HL-60 (cell line): ENCODE results near the gene ANKS3.

ENCODE experiments used
- DNase-seq, 2 experiments: peaks; one replicate each; pipeline ENCODE4 v3.0.0-alpha.2; 2010 to 2020; ENCODE audit warnings: low read depth in 1 of 2, low spot score in 1 of 2
- H3K27ac ChIP-seq: fragments of 250-450 bp; sonication (Bioruptor Pico); replicated peaks from 2 replicates; pipeline ENCODE4 v1.5.1; 2020; ENCODE audit warnings: mild to moderate bottlenecking, moderate library complexity
- H3K27me3 ChIP-seq: fragments of 250-450 bp; sonication (Bioruptor Pico); 2 replicates; pipeline ENCODE4 v1.5.1; 2021; ENCODE audit warnings: mild to moderate bottlenecking, moderate library complexity; ENCODE audit not compliant: insufficient read depth, poor library complexity, severe bottlenecking
- H3K4me3 ChIP-seq: replicated peaks from 2 replicates; pipeline ENCODE4 v1.5.1; 2011; ENCODE audit warnings: mild to moderate bottlenecking, control low read depth, low read length; ENCODE audit not compliant: insufficient read depth
- GABPA ChIP-seq: IDR thresholded peaks from 2 replicates; pipeline ENCODE4 v1.6.1; 2012; ENCODE audit warnings: low read depth
- POLR2AphosphoS5 ChIP-seq: IDR thresholded peaks from 2 replicates; pipeline ENCODE4 v1.6.1; 2012; ENCODE audit warnings: low read depth
- SPI1 ChIP-seq: IDR thresholded peaks from 2 replicates; pipeline ENCODE4 v1.6.1; 2012; ENCODE audit warnings: low read depth, mild to moderate bottlenecking, borderline replicate concordance
- TF ChIP-seq, protein P1 (sequence below): IDR thresholded peaks from 2 replicates; pipeline ENCODE4 v1.6.1; 2012; ENCODE audit warnings: low read depth; ENCODE audit not compliant: insufficient replicate concordance
- TF ChIP-seq, protein P2 (sequence below): IDR thresholded peaks from one replicate; pipeline ENCODE4 v1.5.1; 2011; ENCODE audit warnings: low read length, control low read depth, inconsistent platforms; ENCODE audit not compliant: insufficient read depth

The ANKS3 gene

DNA sequence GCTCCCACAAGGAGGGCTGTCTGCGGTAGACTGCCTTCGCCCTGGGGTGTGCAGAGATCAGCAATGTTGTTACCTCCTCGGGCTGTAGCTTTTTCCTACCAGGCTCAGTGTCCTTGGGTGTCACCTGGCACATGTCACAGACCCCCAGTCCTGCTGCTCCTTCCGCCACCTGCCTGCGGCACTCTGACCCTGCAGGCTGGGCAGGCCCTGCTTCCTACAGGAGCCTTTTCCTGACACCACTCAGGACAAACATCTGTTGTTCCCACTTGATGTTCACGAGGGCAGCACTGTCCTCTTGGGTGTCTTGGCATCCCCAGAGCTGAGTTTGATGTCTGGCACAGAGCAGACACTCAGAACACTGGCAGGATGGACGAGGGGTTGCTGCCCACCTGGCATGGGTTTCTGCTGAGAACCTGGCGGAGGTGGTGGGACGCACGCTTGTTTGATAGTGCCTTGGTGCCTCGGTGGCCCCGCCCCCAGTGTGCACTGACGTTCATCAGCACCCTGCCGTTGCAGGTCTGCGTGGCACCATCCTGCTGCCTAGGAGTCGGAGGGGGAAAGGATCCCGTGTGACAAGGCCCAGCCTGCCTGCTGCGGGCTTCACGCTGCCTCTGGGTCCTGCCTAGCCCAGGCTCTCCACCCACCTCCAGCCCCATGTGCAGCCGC is 67.4 kb downstream of the ANKS3 start:
- H3K4me3 ChIP-seq: no peak overlapping the region
- DNase-seq: no peak
- H3K27ac ChIP-seq: peak overlapping the region; percentile 95; the same call in 1 of the 2 replicates
- TF ChIP-seq SPI1 (no peak), POLR2AphosphoS5 (no peak), GABPA (no peak)
- TF ChIP-seq, protein P1, sequence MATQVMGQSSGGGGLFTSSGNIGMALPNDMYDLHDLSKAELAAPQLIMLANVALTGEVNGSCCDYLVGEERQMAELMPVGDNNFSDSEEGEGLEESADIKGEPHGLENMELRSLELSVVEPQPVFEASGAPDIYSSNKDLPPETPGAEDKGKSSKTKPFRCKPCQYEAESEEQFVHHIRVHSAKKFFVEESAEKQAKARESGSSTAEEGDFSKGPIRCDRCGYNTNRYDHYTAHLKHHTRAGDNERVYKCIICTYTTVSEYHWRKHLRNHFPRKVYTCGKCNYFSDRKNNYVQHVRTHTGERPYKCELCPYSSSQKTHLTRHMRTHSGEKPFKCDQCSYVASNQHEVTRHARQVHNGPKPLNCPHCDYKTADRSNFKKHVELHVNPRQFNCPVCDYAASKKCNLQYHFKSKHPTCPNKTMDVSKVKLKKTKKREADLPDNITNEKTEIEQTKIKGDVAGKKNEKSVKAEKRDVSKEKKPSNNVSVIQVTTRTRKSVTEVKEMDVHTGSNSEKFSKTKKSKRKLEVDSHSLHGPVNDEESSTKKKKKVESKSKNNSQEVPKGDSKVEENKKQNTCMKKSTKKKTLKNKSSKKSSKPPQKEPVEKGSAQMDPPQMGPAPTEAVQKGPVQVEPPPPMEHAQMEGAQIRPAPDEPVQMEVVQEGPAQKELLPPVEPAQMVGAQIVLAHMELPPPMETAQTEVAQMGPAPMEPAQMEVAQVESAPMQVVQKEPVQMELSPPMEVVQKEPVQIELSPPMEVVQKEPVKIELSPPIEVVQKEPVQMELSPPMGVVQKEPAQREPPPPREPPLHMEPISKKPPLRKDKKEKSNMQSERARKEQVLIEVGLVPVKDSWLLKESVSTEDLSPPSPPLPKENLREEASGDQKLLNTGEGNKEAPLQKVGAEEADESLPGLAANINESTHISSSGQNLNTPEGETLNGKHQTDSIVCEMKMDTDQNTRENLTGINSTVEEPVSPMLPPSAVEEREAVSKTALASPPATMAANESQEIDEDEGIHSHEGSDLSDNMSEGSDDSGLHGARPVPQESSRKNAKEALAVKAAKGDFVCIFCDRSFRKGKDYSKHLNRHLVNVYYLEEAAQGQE: no peak
- TF ChIP-seq, protein P2, sequence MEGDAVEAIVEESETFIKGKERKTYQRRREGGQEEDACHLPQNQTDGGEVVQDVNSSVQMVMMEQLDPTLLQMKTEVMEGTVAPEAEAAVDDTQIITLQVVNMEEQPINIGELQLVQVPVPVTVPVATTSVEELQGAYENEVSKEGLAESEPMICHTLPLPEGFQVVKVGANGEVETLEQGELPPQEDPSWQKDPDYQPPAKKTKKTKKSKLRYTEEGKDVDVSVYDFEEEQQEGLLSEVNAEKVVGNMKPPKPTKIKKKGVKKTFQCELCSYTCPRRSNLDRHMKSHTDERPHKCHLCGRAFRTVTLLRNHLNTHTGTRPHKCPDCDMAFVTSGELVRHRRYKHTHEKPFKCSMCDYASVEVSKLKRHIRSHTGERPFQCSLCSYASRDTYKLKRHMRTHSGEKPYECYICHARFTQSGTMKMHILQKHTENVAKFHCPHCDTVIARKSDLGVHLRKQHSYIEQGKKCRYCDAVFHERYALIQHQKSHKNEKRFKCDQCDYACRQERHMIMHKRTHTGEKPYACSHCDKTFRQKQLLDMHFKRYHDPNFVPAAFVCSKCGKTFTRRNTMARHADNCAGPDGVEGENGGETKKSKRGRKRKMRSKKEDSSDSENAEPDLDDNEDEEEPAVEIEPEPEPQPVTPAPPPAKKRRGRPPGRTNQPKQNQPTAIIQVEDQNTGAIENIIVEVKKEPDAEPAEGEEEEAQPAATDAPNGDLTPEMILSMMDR: no peak
- H3K27me3 ChIP-seq: no peaks in the 10 kb centered on the region

DNA sequence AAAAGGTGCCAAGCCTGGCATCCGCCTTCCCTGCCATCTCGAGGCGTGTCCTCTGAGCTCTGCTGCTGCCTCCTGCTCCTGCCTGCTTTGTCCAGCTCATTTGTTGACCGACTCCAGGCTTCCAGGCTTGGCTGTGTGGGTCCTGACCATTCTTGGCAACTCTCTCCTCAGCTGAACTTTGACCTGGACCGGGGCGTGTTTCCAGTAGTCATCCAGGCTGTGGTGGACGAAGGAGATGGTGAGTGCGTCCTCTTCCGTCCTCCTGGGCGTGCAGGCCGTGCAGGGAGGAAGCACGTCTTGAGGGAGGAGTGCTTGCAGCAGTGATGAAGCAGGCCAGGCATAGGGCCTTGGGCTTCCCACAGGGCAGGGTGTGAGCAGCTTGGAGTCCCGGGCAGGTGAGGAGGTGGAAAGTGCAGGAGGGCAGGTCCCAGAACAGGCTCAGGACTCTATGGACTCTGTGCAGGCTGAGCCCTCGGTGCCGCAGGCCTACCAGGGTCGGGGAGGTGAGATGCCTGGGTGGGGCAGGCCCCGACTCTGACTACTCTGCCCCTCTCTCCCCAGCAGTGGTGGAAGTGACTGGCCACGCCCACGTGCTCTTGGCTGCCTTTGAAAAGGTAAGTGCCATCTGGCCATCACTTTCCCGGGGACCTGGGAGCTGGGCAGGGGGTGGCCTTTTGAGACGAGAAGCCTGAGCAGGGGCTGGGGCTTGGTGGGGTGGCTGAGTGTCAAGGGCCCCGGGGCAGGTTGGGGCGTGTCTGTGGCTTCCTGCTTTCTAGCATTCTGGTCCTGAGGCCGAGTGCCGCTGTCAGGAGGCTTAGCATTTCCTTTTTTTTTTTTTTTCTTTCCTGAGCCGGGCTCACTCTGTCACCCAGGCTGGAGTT is 69.3 kb downstream of the ANKS3 start:
- TF ChIP-seq POLR2AphosphoS5 (peak; percentile 1; the same call in 1 of the 2 replicates), SPI1 (peak; percentile 90)
- TF ChIP-seq, protein P2: no peak
- Histone ChIP-seq H3K27me3 (no peaks in the 10 kb centered on the region), H3K27ac (peak overlapping the region; percentile 95), H3K4me3 (peak overlapping the region; percentile 29)
- DNase-seq: peak; percentile 73 to 89

DNA sequence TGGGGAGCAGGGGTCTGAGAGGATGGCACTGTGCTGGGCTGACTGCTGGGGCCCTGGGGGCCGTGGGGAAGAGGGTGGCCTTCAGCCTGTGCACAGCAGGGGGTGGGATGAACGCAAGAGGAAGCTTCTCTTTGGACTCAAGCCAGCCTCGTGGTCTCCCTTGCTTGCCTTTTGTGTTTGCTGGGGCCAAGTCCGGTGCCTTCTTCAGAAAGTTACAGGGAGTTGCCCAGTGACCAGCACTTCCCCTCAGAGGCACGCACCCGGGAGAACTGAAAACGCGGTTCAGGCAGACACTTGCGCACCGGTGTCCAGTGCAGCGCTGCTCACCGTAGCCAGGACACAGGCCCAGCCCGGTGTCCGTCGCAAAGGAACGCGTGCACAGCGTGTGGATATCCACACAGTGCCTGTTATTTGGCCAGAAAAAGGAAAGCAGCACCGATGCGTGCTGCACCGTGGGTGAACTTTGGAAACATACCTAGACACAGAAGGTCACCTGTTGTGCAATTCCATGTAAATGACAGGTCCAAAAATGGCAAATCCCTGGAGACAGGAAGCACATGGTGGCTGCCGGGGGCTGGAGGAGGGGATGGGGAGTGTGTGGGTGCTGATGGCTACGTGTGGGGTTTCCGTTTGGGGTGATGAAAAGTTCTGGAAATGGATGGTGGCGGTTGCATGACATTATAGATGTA is 70.2 kb downstream of the ANKS3 start:
- TF ChIP-seq, protein P2: no peak
- TF ChIP-seq GABPA (no peak), POLR2AphosphoS5 (peak; percentile 83), SPI1 (peak; percentile 94)
- TF ChIP-seq, protein P1: no peak
- peak; percentile 95 to 98 for DNase-seq
- Histone ChIP-seq H3K27ac (peak overlapping the region; percentile 95), H3K27me3 (no peaks in the 10 kb centered on the region), H3K4me3 (no peak overlapping the region; the same call in 1 of the 2 replicates)
